Fibroblast of mammary gland (primary cell): ENCODE measurements around the gene SLC25A11.

Experiments
- DNase-seq: peaks from one replicate; pipeline ENCODE4 v3.0.0-alpha.2; 2010; ENCODE audit warnings: low read depth
- H3K4me3 ChIP-seq: 2 replicates; pipeline ENCODE4 v1.5.1; 2011; ENCODE audit warnings: low read depth, mild to moderate bottlenecking, low read length, moderate library complexity; ENCODE audit not compliant: control insufficient read depth
- TF ChIP-seq, protein P1 (sequence below): conservative IDR thresholded peaks from 2 replicates; pipeline ENCODE4 v1.5.1; 2011; ENCODE audit warnings: low read depth, low read length, inconsistent platforms; ENCODE audit not compliant: control insufficient read depth, insufficient read depth

Gene SLC25A11

DNA sequence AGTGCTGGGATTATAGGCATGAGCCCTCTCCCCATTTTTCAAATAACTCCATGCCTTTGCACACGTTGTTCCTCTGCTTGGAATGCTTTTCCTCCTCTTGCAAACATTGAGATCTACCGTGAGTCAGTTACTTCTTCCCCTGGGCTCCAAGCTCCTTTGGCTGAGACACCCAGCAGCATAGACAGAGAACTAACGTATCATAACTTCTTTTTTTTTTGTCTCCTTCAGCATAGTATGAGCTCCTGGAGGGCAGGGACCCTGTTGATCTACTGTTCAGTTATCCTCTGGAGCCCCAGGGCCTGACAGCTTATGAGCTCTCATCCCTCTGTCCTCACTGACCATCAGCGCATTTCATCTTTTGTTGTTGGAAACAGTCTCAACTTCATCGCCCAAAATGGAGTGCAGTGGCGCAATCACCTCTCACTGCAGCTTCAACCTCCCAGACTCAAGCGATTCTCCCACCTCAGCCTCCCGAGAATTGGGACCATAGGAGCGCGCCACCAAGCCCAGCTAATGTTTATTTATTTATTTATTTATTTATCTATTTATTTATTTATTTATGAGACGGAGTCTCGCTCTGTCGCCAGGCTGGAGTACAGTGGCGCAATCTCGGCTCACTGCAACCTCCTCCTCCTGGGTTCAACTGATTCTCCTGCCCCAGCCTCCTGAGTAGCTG, 25.6 kb upstream of the SLC25A11 start:
- H3K4me3 ChIP-seq: no peak overlapping the region
- TF ChIP-seq, protein P1, sequence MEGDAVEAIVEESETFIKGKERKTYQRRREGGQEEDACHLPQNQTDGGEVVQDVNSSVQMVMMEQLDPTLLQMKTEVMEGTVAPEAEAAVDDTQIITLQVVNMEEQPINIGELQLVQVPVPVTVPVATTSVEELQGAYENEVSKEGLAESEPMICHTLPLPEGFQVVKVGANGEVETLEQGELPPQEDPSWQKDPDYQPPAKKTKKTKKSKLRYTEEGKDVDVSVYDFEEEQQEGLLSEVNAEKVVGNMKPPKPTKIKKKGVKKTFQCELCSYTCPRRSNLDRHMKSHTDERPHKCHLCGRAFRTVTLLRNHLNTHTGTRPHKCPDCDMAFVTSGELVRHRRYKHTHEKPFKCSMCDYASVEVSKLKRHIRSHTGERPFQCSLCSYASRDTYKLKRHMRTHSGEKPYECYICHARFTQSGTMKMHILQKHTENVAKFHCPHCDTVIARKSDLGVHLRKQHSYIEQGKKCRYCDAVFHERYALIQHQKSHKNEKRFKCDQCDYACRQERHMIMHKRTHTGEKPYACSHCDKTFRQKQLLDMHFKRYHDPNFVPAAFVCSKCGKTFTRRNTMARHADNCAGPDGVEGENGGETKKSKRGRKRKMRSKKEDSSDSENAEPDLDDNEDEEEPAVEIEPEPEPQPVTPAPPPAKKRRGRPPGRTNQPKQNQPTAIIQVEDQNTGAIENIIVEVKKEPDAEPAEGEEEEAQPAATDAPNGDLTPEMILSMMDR: no peak

DNA sequence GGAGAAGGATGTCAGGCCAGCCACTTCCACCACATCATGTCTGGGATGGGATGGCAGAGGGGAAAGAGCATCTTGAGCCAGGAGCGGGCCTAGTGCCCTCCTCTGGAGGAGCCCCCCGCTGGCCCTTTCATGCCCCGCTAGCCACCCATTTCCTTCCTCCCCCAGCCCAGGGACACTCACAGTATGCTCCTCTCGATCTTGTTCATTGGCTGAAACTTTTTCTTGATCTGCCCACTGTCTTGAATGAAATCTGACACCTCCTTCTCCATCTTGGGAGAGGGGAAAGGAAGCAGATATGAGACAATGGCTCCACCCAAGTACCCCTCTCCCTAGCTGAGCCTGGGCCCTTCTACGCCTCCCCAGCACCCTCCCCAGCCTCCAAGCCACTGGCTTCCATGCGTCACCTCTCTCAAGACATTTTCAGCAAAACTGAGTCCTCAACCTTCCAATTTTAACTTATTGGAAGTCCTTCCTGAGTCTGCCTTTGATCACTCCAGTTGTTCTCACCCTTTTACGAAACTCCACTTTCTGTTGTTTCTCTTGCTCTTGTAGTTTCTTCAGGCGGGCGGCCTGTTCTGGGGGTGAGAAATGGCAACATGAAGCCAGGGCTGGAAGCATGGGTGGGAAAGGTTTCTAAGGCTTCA, 20.6 kb upstream of the SLC25A11 start:
- no peak overlapping the region for H3K4me3 ChIP-seq
- TF ChIP-seq, protein P1: no peak
- no peak for DNase-seq

More for the DNA sequence above, 25.6 kb upstream of the SLC25A11 start:
- DNase-seq: no peak

DNA sequence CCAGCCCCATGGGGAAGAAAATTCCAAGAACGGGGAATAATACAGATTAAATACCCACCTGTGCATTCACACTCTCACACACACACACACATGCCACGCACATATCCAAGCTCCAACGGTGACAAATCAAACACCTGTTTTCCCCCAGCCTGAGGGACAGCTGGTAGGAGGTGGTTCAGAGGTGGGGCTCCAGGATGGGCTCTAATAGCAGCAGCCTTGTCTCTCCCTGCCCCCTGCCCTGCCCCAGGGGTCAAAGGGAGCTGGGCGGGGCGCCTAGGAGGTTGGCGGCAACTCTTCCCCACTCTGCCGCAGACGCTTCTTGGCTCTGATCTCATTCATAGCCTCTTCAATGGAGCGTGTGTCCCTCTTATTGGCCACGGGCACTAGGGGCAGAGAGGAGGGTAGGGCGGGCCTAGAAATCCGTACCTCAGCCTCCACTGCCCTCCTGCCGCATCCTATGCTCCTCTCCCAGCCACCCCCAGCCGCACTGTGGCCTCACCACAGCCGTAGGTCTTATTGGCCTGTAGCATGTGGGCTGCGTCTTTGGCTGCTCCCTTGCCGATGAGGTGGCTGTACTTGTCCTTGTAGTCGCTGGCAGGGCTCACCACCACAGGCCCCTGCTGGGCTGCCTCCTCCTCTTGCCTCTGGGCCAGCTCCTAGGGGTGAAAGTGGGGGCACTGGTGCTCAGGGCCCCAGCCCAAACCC, 19.6 kb upstream of the SLC25A11 start:
- DNase-seq: no peak
- H3K4me3 ChIP-seq: no peak overlapping the region
- TF ChIP-seq, protein P1: no peak

DNA sequence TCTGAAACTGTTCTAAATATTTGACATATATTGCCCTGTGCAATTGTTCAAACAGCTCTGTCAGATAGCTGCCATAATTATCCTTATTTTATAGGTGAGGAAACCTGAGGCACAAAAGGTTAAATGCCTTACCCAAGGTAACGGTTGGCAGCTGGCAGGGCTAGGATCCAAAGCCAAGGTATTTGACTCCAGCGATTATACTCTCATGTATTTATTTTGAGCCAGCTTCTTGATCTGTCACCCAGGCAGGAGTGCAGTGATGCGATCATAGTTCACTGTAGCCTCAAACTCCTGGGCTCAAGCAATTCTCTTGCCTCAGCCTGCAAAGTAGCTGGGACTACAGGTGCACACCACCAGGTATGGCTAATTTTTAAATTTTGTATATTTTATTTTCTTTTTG, 18.3 kb upstream of the SLC25A11 start:
- TF ChIP-seq, protein P1: no peak
- DNase-seq: no peak
- no peak overlapping the region for H3K4me3 ChIP-seq

DNA sequence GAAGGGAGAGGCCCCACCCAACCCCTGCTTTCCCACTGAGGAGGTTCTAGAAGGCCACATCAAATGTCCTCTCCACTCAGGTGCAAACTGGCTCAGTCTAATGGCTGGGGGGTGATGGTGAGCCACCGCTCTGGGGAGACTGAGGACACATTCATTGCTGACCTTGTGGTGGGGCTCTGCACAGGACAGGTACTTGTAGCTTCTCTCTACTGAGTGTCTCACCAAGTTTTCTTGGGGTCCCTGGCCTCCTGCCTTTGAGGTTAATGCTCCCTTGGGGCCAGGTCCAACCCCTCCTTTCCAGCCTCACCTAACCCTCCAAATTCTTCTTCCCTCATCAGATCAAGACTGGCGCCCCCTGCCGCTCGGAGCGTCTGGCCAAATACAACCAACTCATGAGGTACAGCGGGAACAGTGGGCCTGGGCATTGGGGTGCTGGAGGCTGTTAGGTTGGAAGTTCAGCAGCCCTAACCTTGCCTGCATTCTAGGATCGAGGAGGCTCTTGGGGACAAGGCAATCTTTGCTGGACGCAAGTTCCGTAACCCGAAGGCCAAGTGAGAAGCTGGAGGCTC, 16.7 kb upstream of the SLC25A11 start:
- TF ChIP-seq, protein P1: peak; percentile 33
- H3K4me3 ChIP-seq: no peak overlapping the region
- no peak for DNase-seq

DNA sequence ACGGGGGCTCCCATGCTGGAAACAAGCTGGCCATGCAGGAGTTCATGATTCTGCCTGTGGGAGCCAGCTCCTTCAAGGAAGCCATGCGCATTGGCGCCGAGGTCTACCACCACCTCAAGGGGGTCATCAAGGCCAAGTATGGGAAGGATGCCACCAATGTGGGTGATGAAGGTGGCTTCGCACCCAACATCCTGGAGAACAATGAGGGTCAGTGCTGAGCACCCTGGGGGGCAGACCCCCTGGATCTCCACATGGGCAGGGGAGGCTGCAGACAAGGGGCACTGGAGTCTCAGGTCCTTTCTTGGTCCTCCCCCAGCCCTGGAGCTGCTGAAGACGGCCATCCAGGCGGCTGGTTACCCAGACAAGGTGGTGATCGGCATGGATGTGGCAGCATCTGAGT, 15.2 kb upstream of the SLC25A11 start:
- no peak for DNase-seq
- TF ChIP-seq, protein P1: no peak
- H3K4me3 ChIP-seq: no peak overlapping the region
